ENCODE results near the gene TMPRSS6. TPM values are rescaled to one million over a fixed set of nuclear protein-coding genes. Genes with fewer than 3 reads are reported as not detected.

TMPRSS6 gene
- total RNA-seq, 2 donors from 2014 or later: 0.33 to 0.52 TPM

DNA sequence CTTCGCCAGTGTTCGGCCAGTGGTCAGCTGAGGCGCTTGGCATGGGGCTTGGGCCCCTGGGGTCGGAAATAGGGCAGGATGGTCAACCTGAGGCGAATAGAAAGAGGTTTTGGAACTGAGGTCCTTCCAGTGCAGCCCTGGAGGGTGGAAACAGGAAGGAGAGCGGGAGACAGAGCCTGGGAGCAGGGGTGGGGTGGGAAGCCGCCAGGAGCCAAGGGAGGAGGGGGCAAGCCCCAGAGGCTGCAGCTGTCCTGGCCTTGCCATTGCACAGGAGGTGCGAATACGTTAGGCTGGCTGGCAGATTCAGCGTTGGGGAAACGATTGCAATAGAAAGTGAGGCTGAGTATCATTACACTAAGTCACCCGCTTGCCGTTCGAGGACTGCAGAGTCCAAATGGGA, 71.8 kb downstream of the TMPRSS6 start:
- peaks cover 22% of the 10 kb centered on the region for H3K4me1 ChIP-seq
- no peak for TF ChIP-seq CTCF (IDR thresholded peaks at IDR 0.05)
- ATAC-seq: no peak
- no peaks in the 10 kb centered on the region for H3K36me3 ChIP-seq (replicated peaks in 1 of 2; ENCODE audit: insufficient read depth in 1 of 2, low read depth in 2 of 2)
- no peak overlapping the region for H3K27ac ChIP-seq
- H3K27me3 ChIP-seq: no peaks in the 10 kb centered on the region
- intact Hi-C loops (cut with DNase I): no loop called here
- no peak for DNase-seq
- 75 to 81% methylated on average over 14 of the region's 14 CpGs for WGBS, 2 donors
- no peak overlapping the region for H3K4me3 ChIP-seq
- H3K9me3 ChIP-seq: no peaks in the 10 kb centered on the region

- no peak overlapping the region for H3K27ac ChIP-seq
- no peak for DNase-seq
- no peaks in the 10 kb centered on the region for H3K27me3 ChIP-seq
- no peaks in the 10 kb centered on the region for H3K9me3 ChIP-seq
- H3K4me1 ChIP-seq: peaks cover 30% of the 10 kb centered on the region
- H3K36me3 ChIP-seq (replicated peaks in 1 of 2; ENCODE audit: insufficient read depth in 1 of 2, low read depth in 2 of 2): no peaks in the 10 kb centered on the region
- 81 to 86% methylated on average over 11 of the region's 11 CpGs for WGBS, 2 donors
- no peak overlapping the region for H3K4me3 ChIP-seq
- TF ChIP-seq CTCF (IDR thresholded peaks at IDR 0.05) (no peak), POLR2A (IDR thresholded peaks at IDR 0.05) (no peak)
- no peak for ATAC-seq
- intact Hi-C loops (cut with DNase I): no loop called here
These were observed 72.7 kb downstream of the TMPRSS6 start for GRCh38 chr22:37036655-37037377.

GRCh38 chr22:37033605-37034430, 75.7 kb downstream of the TMPRSS6 start:
- H3K9me3 ChIP-seq: no peaks in the 10 kb centered on the region
- TF ChIP-seq CTCF (IDR thresholded peaks at IDR 0.05) (no peak), POLR2A (IDR thresholded peaks at IDR 0.05) (no peak)
- no peaks in the 10 kb centered on the region for H3K27me3 ChIP-seq
- peaks cover 0 to 6% of the 10 kb centered on the region in 2 donors for H3K36me3 ChIP-seq (replicated peaks in 1 of 2; ENCODE audit: insufficient read depth in 1 of 2, low read depth in 2 of 2)
- DNase-seq: no peak
- intact Hi-C loops (cut with DNase I): no loop called here
- peaks cover 41% of the 10 kb centered on the region for H3K4me1 ChIP-seq
- H3K4me3 ChIP-seq: no peak overlapping the region
- WGBS, 2 donors: 73 to 79% methylated on average over 23 of the region's 23 CpGs
- ATAC-seq: no peak
- peak overlapping the region in 3 of 4 donors; percentile 82 to 94 (median 94) for H3K27ac ChIP-seq

GRCh38 chr22:37032535-37033460, 76.7 kb downstream of the TMPRSS6 start:
- H3K9me3 ChIP-seq: no peaks in the 10 kb centered on the region
- intact Hi-C loops (cut with DNase I): no loop called here

More at GRCh38 chr22:37032535-37033460, 76.7 kb downstream of the TMPRSS6 start:
- Histone ChIP-seq H3K4me3 (no peak overlapping the region), H3K4me1 (peaks cover 41% of the 10 kb centered on the region), H3K36me3 (replicated peaks in 1 of 2; ENCODE audit: insufficient read depth in 1 of 2, low read depth in 2 of 2) (peaks cover 0 to 9% of the 10 kb centered on the region in 2 donors), H3K27me3 (no peaks in the 10 kb centered on the region), H3K27ac (peak overlapping the region; percentile 82 to 94 (median 90))
- TF ChIP-seq POLR2A (IDR thresholded peaks at IDR 0.05) (peak in 2 of 3 donors; percentile 54 to 55), CTCF (IDR thresholded peaks at IDR 0.05) (peak in 1 of 7 experiments; percentile 8)
- ATAC-seq (peak; percentile 96), DNase-seq (peak; percentile 87 to 96 (median 94))
- WGBS, 2 donors: 9 to 16% methylated on average over 4 to 18 of the region's 18 CpGs
